MM.1S (cell line): ENCODE data around the gene PADI1.

Source experiments
- EZH2 ChIP-seq: fragments of 300-600 bp; sonication (generic); optimal IDR thresholded peaks from 2 replicates; pipeline ENCODE3; 2017; ENCODE audit warnings: low read depth, mild to moderate bottlenecking, antibody characterized with exemption, low read length, mixed read lengths
- EZH2phosphoT487 ChIP-seq: fragments of 300-600 bp; sonication (generic); IDR thresholded peaks from 2 replicates; pipeline ENCODE4 v1.6.1; 2018; ENCODE audit warnings: antibody characterized with exemption, low read length
- TF ChIP-seq, protein P1 (sequence below): fragments of 300-600 bp; sonication (generic); IDR thresholded peaks from 2 replicates; pipeline ENCODE4 v1.5.1; 2016; ENCODE audit warnings: antibody characterized with exemption, low read length, mixed read lengths

DNA sequence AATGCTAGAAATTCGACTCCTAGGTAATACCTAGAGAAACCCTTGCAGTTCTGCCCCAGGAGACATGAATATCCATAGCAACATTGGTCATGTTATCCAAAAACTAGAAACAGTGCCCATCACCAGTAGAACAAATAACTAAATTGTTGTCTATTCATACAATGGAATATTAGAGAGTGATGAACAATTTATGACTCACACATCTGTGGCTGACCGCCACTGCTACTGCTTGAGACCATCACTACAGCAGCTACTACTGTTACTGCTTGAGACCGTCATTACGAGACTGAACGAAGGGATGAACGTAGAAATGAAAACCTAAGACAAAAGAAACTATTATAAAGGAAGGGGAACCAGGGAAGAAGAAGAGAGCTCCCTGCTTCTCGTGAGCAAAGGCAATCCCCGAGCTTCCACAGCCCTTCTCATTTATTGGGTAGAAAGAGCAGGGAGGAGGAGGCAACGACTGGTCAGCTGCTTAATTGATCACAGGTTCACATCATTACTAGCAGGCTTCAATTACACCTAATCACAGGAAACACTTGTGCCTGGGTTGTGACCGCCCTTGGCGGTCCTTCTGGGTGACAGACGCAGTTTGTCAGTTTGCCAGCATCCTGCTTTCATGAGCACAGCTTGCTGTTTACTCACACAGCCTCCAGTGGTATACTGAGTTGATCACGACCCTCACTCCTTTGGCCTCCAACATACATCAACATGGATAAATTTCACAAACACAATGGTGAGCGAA, 88.9 kb downstream of the PADI1 start:
- TF ChIP-seq, protein P1, sequence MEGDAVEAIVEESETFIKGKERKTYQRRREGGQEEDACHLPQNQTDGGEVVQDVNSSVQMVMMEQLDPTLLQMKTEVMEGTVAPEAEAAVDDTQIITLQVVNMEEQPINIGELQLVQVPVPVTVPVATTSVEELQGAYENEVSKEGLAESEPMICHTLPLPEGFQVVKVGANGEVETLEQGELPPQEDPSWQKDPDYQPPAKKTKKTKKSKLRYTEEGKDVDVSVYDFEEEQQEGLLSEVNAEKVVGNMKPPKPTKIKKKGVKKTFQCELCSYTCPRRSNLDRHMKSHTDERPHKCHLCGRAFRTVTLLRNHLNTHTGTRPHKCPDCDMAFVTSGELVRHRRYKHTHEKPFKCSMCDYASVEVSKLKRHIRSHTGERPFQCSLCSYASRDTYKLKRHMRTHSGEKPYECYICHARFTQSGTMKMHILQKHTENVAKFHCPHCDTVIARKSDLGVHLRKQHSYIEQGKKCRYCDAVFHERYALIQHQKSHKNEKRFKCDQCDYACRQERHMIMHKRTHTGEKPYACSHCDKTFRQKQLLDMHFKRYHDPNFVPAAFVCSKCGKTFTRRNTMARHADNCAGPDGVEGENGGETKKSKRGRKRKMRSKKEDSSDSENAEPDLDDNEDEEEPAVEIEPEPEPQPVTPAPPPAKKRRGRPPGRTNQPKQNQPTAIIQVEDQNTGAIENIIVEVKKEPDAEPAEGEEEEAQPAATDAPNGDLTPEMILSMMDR: no peak
- no peak for TF ChIP-seq EZH2phosphoT487
- TF ChIP-seq EZH2: no peak
